Uterus (tissue), 4 donors: ENCODE data around the gene SART1. TPM values are rescaled to one million over a fixed set of nuclear protein-coding genes. Genes with fewer than 3 reads are reported as not detected.
"Not testable (repeated sequence)": the region's sequence is repeated elsewhere in the genome, so short reads cannot be mapped to it uniquely, and the experiment has no call there.

Source experiments
- DNase-seq, 2 donors: peaks; one replicate each; pipeline ENCODE4 v3.0.0-alpha.2; 2019 to 2020
- H3K27ac ChIP-seq, 2 donors: fragments of 200-600 bp; sonication (generic); 1 replicate in 1 of 2; 2 replicates in 1 of 2; pipeline ENCODE4 v1.5.1; 2016 to 2018
- H3K27me3 ChIP-seq, 2 donors: fragments of 200-600 bp; sonication (generic); one replicate each; pipeline ENCODE4 v1.5.1; 2018 to 2019; ENCODE audit warnings: control low read depth in 1 of 2
- H3K36me3 ChIP-seq, 2 donors: fragments of 200-600 bp; sonication (generic); one replicate each; pipeline ENCODE4 v1.5.1; 2019; ENCODE audit warnings: control low read depth in 1 of 2
- H3K4me1 ChIP-seq, 2 donors: fragments of 200-600 bp; sonication (generic); one replicate each; pipeline ENCODE4 v1.5.1; 2018 to 2019; ENCODE audit warnings: control low read depth in 1 of 2
- H3K4me3 ChIP-seq, 2 donors: fragments of 200-600 bp; sonication (generic); 1 replicate in 1 of 2; 2 replicates in 1 of 2; pipeline ENCODE4 v1.5.1; 2018 to 2019; ENCODE audit warnings: mild to moderate bottlenecking in 1 of 2
- H3K9me3 ChIP-seq, 2 donors: fragments of 200-600 bp; sonication (generic); one replicate each; pipeline ENCODE4 v1.5.1; 2019; ENCODE audit warnings: control low read depth in 1 of 2
- POLR2A ChIP-seq, 2 donors: fragments of 450-650 bp; IDR thresholded peaks; one replicate each; pipeline ENCODE4 v1.6.1; 2016; ENCODE audit warnings: antibody characterized with exemption in 2 of 2, mild to moderate bottlenecking in 1 of 2, moderate library complexity in 1 of 2
- intact Hi-C: fragments of 100-400 bp; cut with DNase I; formaldehyde crosslinking; loops from one replicate; pipeline ENCODE4 v1.15.1; 2023; ENCODE audit warnings: low total_unique reads
- total RNA-seq, 4 donors: library from RNA; depleted of rRNA in 3 of 4; stranded (reverse); fragments of >200 nt in 3 of 4; gene quantifications; one replicate each; pipeline versions ENCODE4 v1.1.0 to v1.2.4, GENCODE V29; 2014 to 2023
- TF ChIP-seq, protein P1 (sequence below), 4 experiments: fragments of 200-600 bp in 2 of 4; fragments of 450-650 bp in 2 of 4; sonication (generic) in 2 of 4; IDR thresholded peaks; one replicate each; pipeline ENCODE4 v1.5.1; 2016 to 2019; ENCODE audit warnings: antibody characterized with exemption in 4 of 4, mild to moderate bottlenecking in 2 of 4, moderate library complexity in 1 of 4
- donor health status: DM: yes; HTN: yes; CAD: no.

SART1 gene
- total RNA-seq, 4 donors from 2014 or later = 10.3 to 77.9 (median 30.5) TPM

DNA sequence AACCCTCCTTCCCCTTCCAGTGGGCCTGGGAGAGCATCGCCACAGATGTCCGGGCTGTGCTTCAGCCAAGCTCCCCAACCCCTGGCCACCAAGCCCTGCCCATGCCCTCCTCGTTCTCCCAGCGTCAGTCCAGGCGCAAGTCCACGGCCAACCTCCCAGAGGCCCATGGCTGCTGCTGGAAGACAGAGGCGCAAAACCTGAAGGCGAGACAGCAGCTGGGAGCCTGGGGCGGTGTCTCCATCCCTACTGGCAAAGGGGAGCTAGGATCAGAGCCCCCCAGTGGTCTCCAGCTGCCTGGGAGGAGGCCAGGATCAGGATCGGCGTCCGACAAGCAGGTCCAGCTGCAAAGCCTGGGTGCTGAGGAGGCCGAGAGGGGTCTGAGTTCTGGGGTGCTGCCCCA lies 14.4 kb upstream of the SART1 start:
- Histone ChIP-seq H3K36me3 (no peaks in the 10 kb centered on the region), H3K27me3 (no peaks in the 10 kb centered on the region), H3K4me1 (no peaks in the 10 kb centered on the region), H3K4me3 (no peak overlapping the region), H3K9me3 (no peaks in the 10 kb centered on the region), H3K27ac (no peak overlapping the region)
- TF ChIP-seq POLR2A (IDR thresholded peaks at IDR 0.05) = no peak
- TF ChIP-seq, protein P1, sequence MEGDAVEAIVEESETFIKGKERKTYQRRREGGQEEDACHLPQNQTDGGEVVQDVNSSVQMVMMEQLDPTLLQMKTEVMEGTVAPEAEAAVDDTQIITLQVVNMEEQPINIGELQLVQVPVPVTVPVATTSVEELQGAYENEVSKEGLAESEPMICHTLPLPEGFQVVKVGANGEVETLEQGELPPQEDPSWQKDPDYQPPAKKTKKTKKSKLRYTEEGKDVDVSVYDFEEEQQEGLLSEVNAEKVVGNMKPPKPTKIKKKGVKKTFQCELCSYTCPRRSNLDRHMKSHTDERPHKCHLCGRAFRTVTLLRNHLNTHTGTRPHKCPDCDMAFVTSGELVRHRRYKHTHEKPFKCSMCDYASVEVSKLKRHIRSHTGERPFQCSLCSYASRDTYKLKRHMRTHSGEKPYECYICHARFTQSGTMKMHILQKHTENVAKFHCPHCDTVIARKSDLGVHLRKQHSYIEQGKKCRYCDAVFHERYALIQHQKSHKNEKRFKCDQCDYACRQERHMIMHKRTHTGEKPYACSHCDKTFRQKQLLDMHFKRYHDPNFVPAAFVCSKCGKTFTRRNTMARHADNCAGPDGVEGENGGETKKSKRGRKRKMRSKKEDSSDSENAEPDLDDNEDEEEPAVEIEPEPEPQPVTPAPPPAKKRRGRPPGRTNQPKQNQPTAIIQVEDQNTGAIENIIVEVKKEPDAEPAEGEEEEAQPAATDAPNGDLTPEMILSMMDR (IDR thresholded peaks at IDR 0.05) = no peak
- intact Hi-C loops = no loop called here
- no peak for DNase-seq

DNA sequence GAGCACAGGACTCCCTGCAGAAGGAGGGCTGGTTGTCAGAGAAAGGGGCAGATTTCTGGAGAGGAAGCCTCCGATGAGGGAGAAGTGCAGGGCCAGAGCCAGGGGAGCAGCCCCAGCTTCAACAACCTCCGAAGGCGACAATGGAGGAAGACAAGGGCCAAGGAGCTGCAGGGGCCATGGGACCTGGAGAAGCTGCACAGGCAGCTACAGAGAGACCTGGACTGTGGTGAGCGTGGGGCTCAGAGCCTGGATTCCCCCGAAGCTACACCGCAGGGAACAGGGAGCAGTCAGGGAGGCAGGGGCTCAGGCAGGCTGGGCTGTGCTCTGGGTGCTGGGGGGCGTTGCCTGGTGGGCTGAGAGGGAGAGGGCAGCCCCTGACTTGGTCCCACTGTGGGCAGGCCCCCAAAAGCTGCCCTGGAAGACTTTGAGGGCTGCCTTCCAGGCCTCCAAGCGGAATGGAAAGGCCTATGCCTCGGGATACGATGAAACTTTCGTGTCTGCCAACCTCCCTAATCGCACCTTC lies 13.9 kb upstream of the SART1 start:
- DNase-seq = no peak
- H3K9me3 ChIP-seq = no peaks in the 10 kb centered on the region
- intact Hi-C loops = no loop called here
- no peak for TF ChIP-seq POLR2A (IDR thresholded peaks at IDR 0.05)
- TF ChIP-seq, protein P1 (IDR thresholded peaks at IDR 0.05) = no peak
- no peak overlapping the region for H3K27ac ChIP-seq
- H3K36me3 ChIP-seq = no peaks in the 10 kb centered on the region
- no peaks in the 10 kb centered on the region for H3K27me3 ChIP-seq
- H3K4me3 ChIP-seq = no peak overlapping the region
- H3K4me1 ChIP-seq = no peaks in the 10 kb centered on the region

DNA sequence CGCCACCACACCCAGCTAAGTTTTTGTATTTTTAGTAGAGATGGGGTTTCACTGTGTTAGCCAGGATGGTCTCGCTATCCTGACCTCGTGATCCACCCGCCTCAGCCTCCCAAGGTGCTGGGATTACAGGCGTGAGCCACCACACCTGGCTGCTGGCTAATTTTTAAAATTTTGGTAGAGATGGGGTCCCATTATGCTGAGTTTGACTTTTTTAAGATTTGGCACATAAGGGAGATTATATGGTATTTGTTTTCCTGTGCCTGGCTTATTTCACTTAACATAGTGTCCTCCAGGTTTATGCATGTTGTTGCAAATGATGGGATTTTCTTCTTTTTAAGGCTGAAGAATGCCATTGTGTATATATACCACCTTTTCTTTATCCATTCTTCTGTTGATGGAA lies 10.8 kb upstream of the SART1 start:
- DNase-seq, intact Hi-C loops, H3K4me1 ChIP-seq, H3K9me3 ChIP-seq, H3K36me3 ChIP-seq, H3K27ac ChIP-seq, H3K4me3 ChIP-seq, H3K27me3 ChIP-seq: not testable (repeated sequence)

DNA sequence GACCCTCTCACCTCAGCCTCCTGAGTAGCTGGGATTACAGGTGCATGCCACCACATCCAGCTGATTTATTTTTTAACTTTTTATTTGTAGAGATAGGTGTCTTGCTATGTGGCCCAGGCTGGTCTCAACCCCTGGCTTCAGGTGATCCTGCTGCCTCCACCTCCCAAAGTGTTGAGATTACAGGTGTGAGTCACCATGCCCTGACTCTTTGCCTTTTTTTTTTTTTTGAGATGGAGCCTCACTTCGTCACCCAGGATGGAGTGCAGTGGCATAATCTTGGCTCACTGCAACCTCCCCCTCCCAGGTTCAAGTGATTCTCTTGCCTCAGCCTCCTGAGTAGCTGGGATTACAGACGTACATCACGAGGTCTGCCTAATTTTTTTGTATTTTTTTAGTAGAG lies 9.9 kb upstream of the SART1 start:
- DNase-seq, intact Hi-C loops, H3K4me1 ChIP-seq, H3K27ac ChIP-seq, H3K36me3 ChIP-seq, H3K9me3 ChIP-seq, H3K4me3 ChIP-seq, H3K27me3 ChIP-seq: not testable (repeated sequence)

DNA sequence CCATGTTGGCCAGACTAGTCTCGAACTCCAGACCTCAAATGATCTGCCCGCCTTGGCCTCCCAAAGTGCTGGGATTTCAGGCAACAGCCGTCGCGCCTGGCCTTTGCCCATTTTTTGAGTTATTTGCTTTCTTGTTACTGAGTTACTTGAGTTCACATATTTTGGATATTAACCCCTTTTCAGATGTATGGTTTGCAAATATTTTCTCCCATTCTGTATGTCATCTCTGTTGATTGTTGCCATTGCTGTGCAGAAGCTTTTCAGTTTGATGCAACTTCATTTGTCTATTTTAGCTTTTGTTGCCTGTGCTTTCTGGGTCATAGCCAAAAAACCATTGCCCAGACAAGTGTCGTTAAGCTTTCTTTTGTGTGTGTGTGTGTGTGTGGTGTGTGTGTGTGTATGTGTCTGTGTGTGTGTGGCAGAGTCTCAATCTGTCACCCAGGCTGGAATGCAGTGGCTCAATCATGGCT lies 9.4 kb upstream of the SART1 start:
- H3K4me3 ChIP-seq = no peak overlapping the region
- H3K36me3 ChIP-seq = no peaks in the 10 kb centered on the region
- H3K4me1 ChIP-seq = no peaks in the 10 kb centered on the region
- intact Hi-C loops = no loop called here
- no peak for DNase-seq
- no peak overlapping the region for H3K27ac ChIP-seq
- no peaks in the 10 kb centered on the region for H3K9me3 ChIP-seq
- TF ChIP-seq POLR2A (IDR thresholded peaks at IDR 0.05) = no peak
- TF ChIP-seq, protein P1 (IDR thresholded peaks at IDR 0.05) = no peak
- no peaks in the 10 kb centered on the region for H3K27me3 ChIP-seq

DNA sequence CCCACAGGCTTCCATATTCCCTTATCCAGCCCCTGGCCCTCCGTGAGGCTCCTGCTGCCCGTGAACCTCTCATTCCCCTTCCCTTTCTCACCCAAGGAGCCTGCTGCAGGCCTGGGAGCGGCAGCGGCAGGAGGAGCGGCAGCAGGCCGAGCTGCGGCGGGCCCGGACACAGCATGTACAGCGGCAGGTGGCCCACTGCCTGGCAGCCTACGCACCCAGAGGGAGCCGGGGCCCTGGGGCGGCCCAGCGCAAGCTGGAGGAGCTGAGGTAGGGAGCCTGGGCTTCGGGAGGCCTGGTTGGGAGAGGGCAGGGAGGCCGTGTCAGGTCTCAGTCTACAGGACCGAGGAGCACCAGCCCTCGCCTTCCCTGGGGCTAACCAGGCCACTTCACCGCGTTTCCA lies 8.1 kb upstream of the SART1 start:
- Histone ChIP-seq H3K27ac (no peak overlapping the region), H3K9me3 (no peaks in the 10 kb centered on the region), H3K4me1 (no peaks in the 10 kb centered on the region), H3K27me3 (no peaks in the 10 kb centered on the region), H3K4me3 (no peak overlapping the region), H3K36me3 (no peaks in the 10 kb centered on the region)
- TF ChIP-seq POLR2A (IDR thresholded peaks at IDR 0.05) = no peak
- TF ChIP-seq, protein P1 (IDR thresholded peaks at IDR 0.05) = no peak
- DNase-seq = no peak
- intact Hi-C loops = no loop called here
